Uterus (tissue), 4 donors: ENCODE measurements around the gene NGRN. TPM values are rescaled to one million over a fixed set of nuclear protein-coding genes. Genes with fewer than 3 reads are reported as not detected.

Experiments
- DNase-seq, 2 donors: peaks; one replicate each; pipeline ENCODE4 v3.0.0-alpha.2; 2019 to 2020
- H3K27ac ChIP-seq, 2 donors: fragments of 200-600 bp; sonication (generic); 1 replicate in 1 of 2; 2 replicates in 1 of 2; pipeline ENCODE4 v1.5.1; 2016 to 2018
- H3K27me3 ChIP-seq, 2 donors: fragments of 200-600 bp; sonication (generic); one replicate each; pipeline ENCODE4 v1.5.1; 2018 to 2019; ENCODE audit warnings: control low read depth in 1 of 2
- H3K36me3 ChIP-seq, 2 donors: fragments of 200-600 bp; sonication (generic); one replicate each; pipeline ENCODE4 v1.5.1; 2019; ENCODE audit warnings: control low read depth in 1 of 2
- H3K4me1 ChIP-seq, 2 donors: fragments of 200-600 bp; sonication (generic); one replicate each; pipeline ENCODE4 v1.5.1; 2018 to 2019; ENCODE audit warnings: control low read depth in 1 of 2
- H3K4me3 ChIP-seq, 2 donors: fragments of 200-600 bp; sonication (generic); 1 replicate in 1 of 2; 2 replicates in 1 of 2; pipeline ENCODE4 v1.5.1; 2018 to 2019; ENCODE audit warnings: mild to moderate bottlenecking in 1 of 2
- H3K9me3 ChIP-seq, 2 donors: fragments of 200-600 bp; sonication (generic); one replicate each; pipeline ENCODE4 v1.5.1; 2019; ENCODE audit warnings: control low read depth in 1 of 2
- POLR2A ChIP-seq, 2 donors: fragments of 450-650 bp; IDR thresholded peaks; one replicate each; pipeline ENCODE4 v1.6.1; 2016; ENCODE audit warnings: antibody characterized with exemption in 2 of 2, mild to moderate bottlenecking in 1 of 2, moderate library complexity in 1 of 2
- intact Hi-C: fragments of 100-400 bp; cut with DNase I; formaldehyde crosslinking; loops from one replicate; pipeline ENCODE4 v1.15.1; 2023; ENCODE audit warnings: low total_unique reads
- total RNA-seq, 4 donors: library from RNA; depleted of rRNA in 3 of 4; stranded (reverse); fragments of >200 nt in 3 of 4; gene quantifications; one replicate each; pipeline versions ENCODE4 v1.1.0 to v1.2.4, GENCODE V29; 2014 to 2023
- TF ChIP-seq, protein P1 (sequence below), 4 experiments: fragments of 200-600 bp in 2 of 4; fragments of 450-650 bp in 2 of 4; sonication (generic) in 2 of 4; IDR thresholded peaks; one replicate each; pipeline ENCODE4 v1.5.1; 2016 to 2019; ENCODE audit warnings: antibody characterized with exemption in 4 of 4, mild to moderate bottlenecking in 2 of 4, moderate library complexity in 1 of 4
- donor health status: DM: yes; HTN: yes; CAD: no.

Gene NGRN
- total RNA-seq, 4 donors from 2014 or later, result 35.6 to 119 (median 69.4) TPM

DNA sequence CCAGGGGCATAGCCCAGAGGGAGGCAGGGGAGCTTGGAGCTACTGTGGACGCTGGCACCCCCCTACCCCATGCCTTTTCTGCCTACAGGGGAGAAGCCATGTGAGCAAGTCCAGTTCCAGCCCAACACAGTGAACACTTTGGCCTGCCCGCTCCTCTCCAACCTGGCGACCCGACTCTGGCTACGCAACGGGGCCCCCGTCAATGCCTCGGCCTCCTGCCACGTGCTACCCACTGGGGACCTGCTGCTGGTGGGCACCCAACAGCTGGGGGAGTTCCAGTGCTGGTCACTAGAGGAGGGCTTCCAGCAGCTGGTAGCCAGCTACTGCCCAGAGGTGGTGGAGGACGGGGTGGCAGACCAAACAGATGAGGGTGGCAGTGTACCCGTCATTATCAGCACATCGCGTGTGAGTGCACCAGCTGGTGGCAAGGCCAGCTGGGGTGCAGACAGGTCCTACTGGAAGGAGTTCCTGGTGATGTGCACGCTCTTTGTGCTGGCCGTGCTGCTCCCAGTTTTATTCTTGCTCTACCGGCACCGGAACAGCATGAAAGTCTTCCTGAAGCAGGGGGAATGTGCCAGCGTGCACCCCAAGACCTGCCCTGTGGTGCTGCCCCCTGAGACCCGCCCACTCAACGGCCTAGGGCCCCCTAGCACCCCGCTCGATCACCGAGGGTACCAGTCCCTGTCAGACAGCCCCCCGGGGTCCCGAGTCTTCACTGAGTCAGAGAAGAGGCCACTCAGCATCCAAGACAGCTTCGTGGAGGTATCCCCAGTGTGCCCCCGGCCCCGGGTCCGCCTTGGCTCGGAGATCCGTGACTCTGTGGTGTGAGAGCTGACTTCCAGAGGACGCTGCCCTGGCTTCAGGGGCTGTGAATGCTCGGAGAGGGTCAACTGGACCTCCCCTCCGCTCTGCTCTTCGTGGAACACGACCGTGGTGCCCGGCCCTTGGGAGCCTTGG, 37.4 kb upstream of the NGRN start:
- Histone ChIP-seq H3K4me3 (no peak overlapping the region), H3K36me3 (no peaks in the 10 kb centered on the region), H3K9me3 (no peaks in the 10 kb centered on the region), H3K27me3 (no peaks in the 10 kb centered on the region), H3K27ac (no peak overlapping the region), H3K4me1 (no peaks in the 10 kb centered on the region)
- no peak for DNase-seq
- TF ChIP-seq, protein P1, sequence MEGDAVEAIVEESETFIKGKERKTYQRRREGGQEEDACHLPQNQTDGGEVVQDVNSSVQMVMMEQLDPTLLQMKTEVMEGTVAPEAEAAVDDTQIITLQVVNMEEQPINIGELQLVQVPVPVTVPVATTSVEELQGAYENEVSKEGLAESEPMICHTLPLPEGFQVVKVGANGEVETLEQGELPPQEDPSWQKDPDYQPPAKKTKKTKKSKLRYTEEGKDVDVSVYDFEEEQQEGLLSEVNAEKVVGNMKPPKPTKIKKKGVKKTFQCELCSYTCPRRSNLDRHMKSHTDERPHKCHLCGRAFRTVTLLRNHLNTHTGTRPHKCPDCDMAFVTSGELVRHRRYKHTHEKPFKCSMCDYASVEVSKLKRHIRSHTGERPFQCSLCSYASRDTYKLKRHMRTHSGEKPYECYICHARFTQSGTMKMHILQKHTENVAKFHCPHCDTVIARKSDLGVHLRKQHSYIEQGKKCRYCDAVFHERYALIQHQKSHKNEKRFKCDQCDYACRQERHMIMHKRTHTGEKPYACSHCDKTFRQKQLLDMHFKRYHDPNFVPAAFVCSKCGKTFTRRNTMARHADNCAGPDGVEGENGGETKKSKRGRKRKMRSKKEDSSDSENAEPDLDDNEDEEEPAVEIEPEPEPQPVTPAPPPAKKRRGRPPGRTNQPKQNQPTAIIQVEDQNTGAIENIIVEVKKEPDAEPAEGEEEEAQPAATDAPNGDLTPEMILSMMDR (IDR thresholded peaks at IDR 0.05), result no peak
- no peak for TF ChIP-seq POLR2A (IDR thresholded peaks at IDR 0.05)
- intact Hi-C loops, result no loop called here

DNA sequence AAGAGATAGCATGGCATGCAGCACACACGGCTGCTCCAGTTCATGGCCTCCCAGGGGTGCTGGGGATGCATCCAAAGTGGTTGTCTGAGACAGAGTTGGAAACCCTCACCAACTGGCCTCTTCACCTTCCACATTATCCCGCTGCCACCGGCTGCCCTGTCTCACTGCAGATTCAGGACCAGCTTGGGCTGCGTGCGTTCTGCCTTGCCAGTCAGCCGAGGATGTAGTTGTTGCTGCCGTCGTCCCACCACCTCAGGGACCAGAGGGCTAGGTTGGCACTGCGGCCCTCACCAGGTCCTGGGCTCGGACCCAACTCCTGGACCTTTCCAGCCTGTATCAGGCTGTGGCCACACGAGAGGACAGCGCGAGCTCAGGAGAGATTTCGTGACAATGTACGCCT, 36.5 kb upstream of the NGRN start:
- Histone ChIP-seq H3K4me3 (no peak overlapping the region), H3K36me3 (no peaks in the 10 kb centered on the region), H3K4me1 (no peaks in the 10 kb centered on the region), H3K9me3 (no peaks in the 10 kb centered on the region), H3K27me3 (no peaks in the 10 kb centered on the region), H3K27ac (no peak overlapping the region)
- intact Hi-C loops, result no loop called here
- no peak for DNase-seq
- TF ChIP-seq, protein P1 (IDR thresholded peaks at IDR 0.05), result no peak
- no peak for TF ChIP-seq POLR2A (IDR thresholded peaks at IDR 0.05)

DNA sequence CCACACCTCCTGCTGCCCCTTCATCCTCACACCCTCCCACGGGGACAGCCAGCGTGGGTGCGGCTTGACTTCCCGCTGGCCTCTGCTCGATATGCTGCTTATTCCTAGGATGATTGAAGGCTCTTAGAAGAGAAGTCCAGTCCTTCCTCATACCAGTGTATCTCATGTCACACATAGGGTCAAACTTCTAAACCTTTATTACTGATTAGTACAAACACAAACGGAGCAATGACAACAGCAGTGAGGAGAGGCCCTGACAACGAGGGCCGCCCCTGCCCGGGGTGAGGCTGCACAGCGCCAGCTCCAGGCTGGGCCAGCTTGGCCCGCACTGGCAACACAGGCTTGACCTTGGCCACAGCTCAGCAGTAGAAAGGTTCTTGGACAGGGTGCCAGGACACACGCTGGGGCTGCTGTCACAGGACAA, 35.4 kb upstream of the NGRN start:
- DNase-seq, result no peak
- intact Hi-C loops, result no loop called here
- H3K36me3 ChIP-seq, result no peaks in the 10 kb centered on the region
- H3K27me3 ChIP-seq, result no peaks in the 10 kb centered on the region
- no peak for TF ChIP-seq POLR2A (IDR thresholded peaks at IDR 0.05)
- TF ChIP-seq, protein P1 (IDR thresholded peaks at IDR 0.05), result no peak
- no peak overlapping the region for H3K27ac ChIP-seq
- H3K9me3 ChIP-seq, result no peaks in the 10 kb centered on the region
- H3K4me3 ChIP-seq, result no peak overlapping the region
- peaks cover 0 to 4% of the 10 kb centered on the region in 2 donors for H3K4me1 ChIP-seq

DNA sequence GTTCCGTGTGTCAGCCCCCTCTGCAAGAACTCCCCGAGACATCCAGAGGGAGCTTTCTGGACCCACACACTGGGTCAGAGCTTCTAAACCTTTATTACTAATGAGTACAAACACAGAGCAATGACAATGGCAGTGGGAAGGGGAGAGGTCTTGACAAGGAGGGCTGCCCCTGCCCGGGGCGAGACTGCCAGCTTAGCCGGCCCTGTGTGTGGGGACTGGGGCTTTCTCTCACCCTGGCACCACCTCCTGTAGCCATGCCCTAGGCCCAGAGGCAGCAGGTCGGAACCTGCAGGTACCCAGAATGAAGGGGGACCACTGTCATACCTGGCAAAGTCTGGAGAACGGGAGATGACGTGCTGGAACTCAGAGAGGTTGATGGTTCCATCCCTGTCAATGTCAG, 34.9 kb upstream of the NGRN start:
- TF ChIP-seq, protein P1 (IDR thresholded peaks at IDR 0.05), result no peak
- TF ChIP-seq POLR2A (IDR thresholded peaks at IDR 0.05), result no peak
- intact Hi-C loops, result no loop called here
- Histone ChIP-seq H3K27me3 (no peaks in the 10 kb centered on the region), H3K4me1 (peaks cover 0 to 4% of the 10 kb centered on the region in 2 donors), H3K27ac (no peak overlapping the region), H3K9me3 (no peaks in the 10 kb centered on the region), H3K36me3 (no peaks in the 10 kb centered on the region), H3K4me3 (no peak overlapping the region)
- no peak for DNase-seq
